Activated T-cell treated with anti-CD3 and anti-CD28 coated beads, Interleukin-2, amount 50 U/mL, for 72 hours (primary cell): ENCODE results near the gene POU4F2. TPM values are rescaled to one million over a fixed set of nuclear protein-coding genes. Genes with fewer than 3 reads are reported as not detected.
A peak's percentile ranks its signal among the peaks of the same experiment; 100 is the strongest.
"Not testable (repeated sequence)": the region's sequence is repeated elsewhere in the genome, so short reads cannot be mapped to it uniquely, and the experiment has no call there.

Experiments used
- ATAC-seq, 2 donors: fragments of 150-1000 bp; cut with Tn5 transposase; replicated peaks in 1 of 2; 2 replicates each; pipeline ENCODE4 v1.10.0; 2021; ENCODE audit warnings: moderate library complexity in 2 of 2, mild to moderate bottlenecking in 1 of 2
- DNase-seq, 2 donors: peaks; one replicate each; pipeline ENCODE4 v3.0.0; 2021 to 2022; ENCODE audit warnings: mixed read lengths in 1 of 2
- H3K27ac Mint-ChIP-seq: one replicate; pipeline ENCODE4 v1.8.0; 2022; ENCODE audit warnings: mild to moderate bottlenecking, moderate library complexity, mixed read lengths
- H3K27me3 Mint-ChIP-seq: one replicate; pipeline ENCODE4 v1.8.0; 2022; ENCODE audit warnings: low read depth, mixed read lengths
- H3K36me3 Mint-ChIP-seq, 2 donors: one replicate each; pipeline ENCODE4 v1.8.0; 2022; ENCODE audit warnings: mixed read lengths in 2 of 2, mild to moderate bottlenecking in 1 of 2; ENCODE audit not compliant: insufficient read depth in 2 of 2
- H3K4me1 Mint-ChIP-seq: one replicate; pipeline ENCODE4 v1.8.0; 2022; ENCODE audit warnings: low read depth, mixed read lengths
- H3K4me3 Mint-ChIP-seq, 2 donors: one replicate each; pipeline ENCODE4 v1.8.0; 2022; ENCODE audit warnings: mild to moderate bottlenecking in 2 of 2, mixed read lengths in 2 of 2, moderate library complexity in 2 of 2
- H3K9me3 Mint-ChIP-seq, 2 donors: one replicate each; pipeline ENCODE4 v1.8.0; 2022; ENCODE audit warnings: mixed read lengths in 2 of 2
- total RNA-seq, 2 donors: library from RNA; stranded (reverse); gene quantifications; one replicate each; pipeline ENCODE4 v1.2.3, GENCODE V29; 2022

POU4F2 gene
- total RNA-seq, 2 donors from 2014 or later = not detected

GRCh38 chr4:146643812-146644401 is 5.2 kb downstream of the POU4F2 start:
- Mint-ChIP-seq H3K4me3 (no peak overlapping the region), H3K27ac (no peak overlapping the region), H3K4me1 (peaks cover 24% of the 10 kb centered on the region), H3K9me3 (peaks cover 0 to 2% of the 10 kb centered on the region in 2 donors), H3K36me3 (peaks cover 2 to 5% of the 10 kb centered on the region in 2 donors), H3K27me3 (peaks cover 94% of the 10 kb centered on the region)
- ATAC-seq (no peak), DNase-seq (no peak)

GRCh38 chr4:146645921-146646320 is 7.2 kb downstream of the POU4F2 start:
- H3K4me1 Mint-ChIP-seq = peaks cover 6% of the 10 kb centered on the region
- no peak overlapping the region for H3K4me3 Mint-ChIP-seq
- H3K36me3 Mint-ChIP-seq = peaks cover 2% of the 10 kb centered on the region in 2 donors
- no peak for ATAC-seq
- peaks cover 0 to 2% of the 10 kb centered on the region in 2 donors for H3K9me3 Mint-ChIP-seq
- no peak for DNase-seq
- peaks cover 95% of the 10 kb centered on the region for H3K27me3 Mint-ChIP-seq
- H3K27ac Mint-ChIP-seq = no peak overlapping the region

DNA sequence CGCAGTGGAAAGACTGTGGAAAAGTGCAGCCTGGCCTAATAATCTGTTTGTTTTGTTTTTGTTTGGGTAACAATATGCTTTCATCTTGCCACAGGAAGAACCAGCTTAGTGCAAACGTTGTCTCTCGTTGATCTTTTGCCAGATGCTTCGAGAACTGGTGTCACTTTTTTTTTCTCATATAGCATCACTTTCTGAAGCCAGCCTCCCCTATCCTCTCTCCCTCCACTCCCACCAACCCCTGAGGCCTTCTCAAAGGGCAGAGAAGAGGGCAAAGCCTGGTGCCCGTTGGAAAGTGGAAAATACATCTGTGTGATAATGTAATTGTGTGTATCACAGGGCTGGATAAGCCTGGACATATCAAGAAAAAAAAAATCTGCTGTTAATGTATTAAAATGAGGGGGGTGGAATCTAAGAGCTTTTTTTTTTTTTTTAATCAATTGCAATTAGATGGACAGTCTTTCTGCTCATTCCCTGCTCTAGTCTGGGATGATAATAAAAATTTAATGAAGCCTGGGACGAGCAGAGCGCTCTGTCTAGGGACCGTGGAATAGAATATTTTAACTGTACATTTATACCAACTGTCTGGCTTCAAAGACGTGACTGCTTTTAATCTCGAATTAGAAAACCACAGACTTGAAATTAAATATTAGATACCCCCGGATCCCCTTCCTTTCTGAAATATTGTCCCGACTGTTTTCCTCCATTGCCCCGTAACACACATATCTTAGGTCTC is 8.1 kb downstream of the POU4F2 start:
- Mint-ChIP-seq H3K27me3 (peaks cover 95% of the 10 kb centered on the region), H3K9me3 (peaks cover 0 to 2% of the 10 kb centered on the region in 2 donors), H3K4me3 (no peak overlapping the region), H3K4me1 (peaks cover 6% of the 10 kb centered on the region), H3K27ac (no peak overlapping the region), H3K36me3 (peaks cover 2% of the 10 kb centered on the region in 2 donors)
- no peak for DNase-seq
- no peak for ATAC-seq

DNA sequence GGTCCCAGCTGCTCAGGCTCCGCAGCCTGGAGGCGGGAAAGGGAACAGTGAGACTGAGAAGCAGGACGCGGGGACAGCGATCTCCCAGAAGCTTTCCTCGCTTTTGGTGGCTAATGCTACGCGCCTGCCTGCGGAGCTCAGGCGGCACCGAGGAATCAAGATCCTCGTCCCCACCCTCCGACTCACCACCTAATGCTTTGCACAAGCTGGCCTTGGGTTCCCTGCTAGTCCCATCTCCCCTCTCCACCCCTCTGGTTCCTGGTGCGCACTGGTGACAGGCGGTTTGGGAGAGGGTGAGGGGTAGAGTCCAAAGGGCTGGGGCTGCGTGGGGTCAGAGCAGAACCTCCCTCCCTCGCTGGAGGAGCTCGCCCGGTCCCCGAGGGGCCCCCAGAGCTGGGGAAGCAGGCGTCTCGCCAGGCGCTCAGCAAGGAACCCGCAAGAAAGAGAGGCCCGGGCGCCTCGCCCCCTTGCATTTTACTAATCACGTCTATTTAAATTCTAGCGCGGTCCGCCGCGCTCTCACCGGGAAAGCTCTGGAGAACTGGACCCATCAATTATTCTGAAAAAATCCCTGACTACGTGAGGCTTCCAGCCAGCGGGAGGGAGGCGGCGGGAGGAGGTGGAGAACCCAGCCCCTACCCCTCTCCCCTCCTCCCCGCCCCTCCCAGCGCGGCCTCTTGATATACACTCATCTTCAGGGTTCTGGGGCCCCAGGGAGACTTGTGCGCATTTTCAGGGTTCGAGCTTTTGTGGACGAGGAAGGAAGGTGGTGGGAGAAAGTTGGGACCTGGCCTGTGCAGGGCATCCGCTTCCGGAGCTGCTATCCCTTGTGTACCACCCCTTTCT is 9.1 kb downstream of the POU4F2 start:
- H3K36me3 Mint-ChIP-seq = peaks cover 2% of the 10 kb centered on the region in 2 donors
- no peak overlapping the region for H3K4me3 Mint-ChIP-seq
- DNase-seq = no peak
- H3K27me3 Mint-ChIP-seq = peaks cover 95% of the 10 kb centered on the region
- H3K4me1 Mint-ChIP-seq = peaks cover 11% of the 10 kb centered on the region
- ATAC-seq = no peak
- peaks cover 0 to 2% of the 10 kb centered on the region in 2 donors for H3K9me3 Mint-ChIP-seq
- H3K27ac Mint-ChIP-seq = no peak overlapping the region

DNA sequence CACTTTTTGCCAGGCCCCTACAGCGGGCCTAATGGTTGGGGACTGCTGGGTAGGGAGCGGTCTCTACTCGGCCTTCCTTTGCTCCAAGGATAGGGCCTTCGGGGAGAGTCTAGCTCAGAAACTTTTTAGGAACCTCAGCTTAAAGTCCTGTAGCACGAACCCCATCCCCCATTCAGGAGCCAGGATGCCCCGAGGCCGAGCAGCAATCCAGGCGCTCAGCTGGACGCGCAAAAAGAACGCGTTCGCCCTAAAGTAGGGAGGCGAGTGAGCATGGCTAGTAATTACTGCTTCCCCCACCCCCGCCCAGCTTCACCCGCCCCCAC is 9.7 kb downstream of the POU4F2 start:
- ATAC-seq (no peak), DNase-seq (no peak)
- Mint-ChIP-seq H3K27ac (no peak overlapping the region), H3K4me1 (peaks cover 11% of the 10 kb centered on the region), H3K27me3 (peaks cover 95% of the 10 kb centered on the region), H3K36me3 (peaks cover 0 to 2% of the 10 kb centered on the region in 2 donors), H3K9me3 (no peaks in the 10 kb centered on the region), H3K4me3 (no peak overlapping the region)

DNA sequence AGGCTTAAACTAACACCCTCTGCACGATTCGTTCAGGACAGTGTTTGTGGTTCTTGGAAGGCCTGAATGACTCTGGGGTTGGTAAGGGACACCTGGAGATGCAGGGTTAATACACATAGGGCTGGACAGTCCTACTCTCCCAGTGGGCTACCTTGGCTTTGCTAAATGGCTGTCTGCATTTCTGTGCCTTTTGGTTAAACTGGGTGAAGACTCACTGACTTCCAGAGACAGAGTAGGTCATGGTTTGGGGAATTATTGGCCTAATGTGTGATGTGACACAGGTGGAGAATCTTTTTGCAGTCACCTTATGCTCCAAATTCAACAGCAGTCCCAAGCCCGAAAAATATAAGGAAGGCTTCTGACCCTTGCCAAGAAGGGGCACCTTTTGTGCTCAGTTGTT is 10.5 kb downstream of the POU4F2 start:
- Mint-ChIP-seq H3K36me3 (peaks cover 0 to 2% of the 10 kb centered on the region in 2 donors), H3K27me3 (peaks cover 95% of the 10 kb centered on the region), H3K4me3 (no peak overlapping the region), H3K4me1 (peaks cover 12% of the 10 kb centered on the region), H3K27ac (no peak overlapping the region), H3K9me3 (no peaks in the 10 kb centered on the region)
- ATAC-seq (no peak), DNase-seq (no peak)

DNA sequence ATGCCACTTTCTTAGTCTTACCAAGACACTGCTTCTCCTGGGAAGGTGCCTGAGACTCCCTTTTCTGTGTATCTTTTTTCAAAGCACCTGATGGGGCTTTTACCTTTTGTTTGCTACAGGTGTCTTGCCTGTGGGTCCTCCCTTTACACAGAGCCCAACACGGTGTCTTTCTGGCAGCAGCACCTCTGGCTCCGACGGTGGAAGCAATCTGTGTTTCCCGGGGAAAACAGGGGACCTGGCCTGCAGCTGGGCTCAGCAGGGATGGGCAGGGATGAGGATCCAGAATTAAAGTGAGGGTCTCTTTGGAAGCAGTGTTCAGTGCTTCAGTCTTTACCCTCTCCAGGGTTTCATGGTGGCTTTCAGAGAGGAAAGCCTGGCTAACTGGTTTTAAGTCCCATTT is 11.3 kb downstream of the POU4F2 start:
- Mint-ChIP-seq H3K4me1 (peaks cover 18% of the 10 kb centered on the region), H3K27me3 (peaks cover 94% of the 10 kb centered on the region), H3K27ac (no peak overlapping the region), H3K36me3 (peaks cover 2% of the 10 kb centered on the region in 2 donors), H3K9me3 (no peaks in the 10 kb centered on the region), H3K4me3 (no peak overlapping the region)
- DNase-seq (no peak), ATAC-seq (no peak)

- ATAC-seq (peak; percentile 25 to 41), DNase-seq (peak in 1 of 2 donors; percentile 15)
- H3K9me3 Mint-ChIP-seq = no peaks in the 10 kb centered on the region
- H3K27ac Mint-ChIP-seq = no peak overlapping the region
- H3K27me3 Mint-ChIP-seq = peaks cover 84% of the 10 kb centered on the region
- peaks cover 12% of the 10 kb centered on the region for H3K4me1 Mint-ChIP-seq
- H3K36me3 Mint-ChIP-seq = peaks cover 0 to 2% of the 10 kb centered on the region in 2 donors
- peak overlapping the region; percentile 80 to 94 for H3K4me3 Mint-ChIP-seq
These were observed 16.2 kb downstream of the POU4F2 start for GRCh38 chr4:146654687-146655520.

GRCh38 chr4:146655521-146655856 is 16.8 kb downstream of the POU4F2 start:
- Mint-ChIP-seq H3K27ac (no peak overlapping the region), H3K27me3 (peaks cover 84% of the 10 kb centered on the region), H3K4me3 (peak overlapping the region; percentile 58 to 77), H3K9me3 (no peaks in the 10 kb centered on the region), H3K36me3 (peaks cover 0 to 2% of the 10 kb centered on the region in 2 donors), H3K4me1 (peaks cover 12% of the 10 kb centered on the region)
- DNase-seq = no peak
- no peak for ATAC-seq

DNA sequence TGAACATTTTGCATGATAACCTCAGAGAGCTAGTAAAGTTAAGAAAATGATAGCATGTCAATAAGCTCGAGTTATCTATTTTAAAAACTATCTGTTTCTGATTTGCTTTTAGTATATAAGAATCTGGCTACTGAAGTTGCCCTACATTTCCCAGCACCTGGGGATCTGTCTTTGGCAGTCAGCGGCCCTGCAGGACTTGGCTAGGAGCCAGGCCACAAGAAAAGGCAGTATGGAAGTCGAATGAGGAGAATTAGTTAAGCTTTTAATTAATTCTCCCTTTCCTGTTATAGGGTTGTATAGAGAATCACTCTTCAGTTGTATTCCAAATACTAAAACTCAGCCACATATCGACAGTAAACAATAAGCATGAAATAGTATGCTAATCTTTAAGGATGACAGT is 22.7 kb downstream of the POU4F2 start:
- H3K4me1 Mint-ChIP-seq = no peaks in the 10 kb centered on the region
- DNase-seq (no peak), ATAC-seq (no peak)
- peaks cover 4% of the 10 kb centered on the region in 2 donors for H3K36me3 Mint-ChIP-seq
- peaks cover 29% of the 10 kb centered on the region for H3K27me3 Mint-ChIP-seq
- no peak overlapping the region for H3K4me3 Mint-ChIP-seq
- no peak overlapping the region for H3K27ac Mint-ChIP-seq
- H3K9me3 Mint-ChIP-seq = peaks cover 5 to 6% of the 10 kb centered on the region in 2 donors

- H3K27ac Mint-ChIP-seq, ATAC-seq, H3K4me1 Mint-ChIP-seq, H3K36me3 Mint-ChIP-seq, DNase-seq, H3K9me3 Mint-ChIP-seq, H3K4me3 Mint-ChIP-seq, H3K27me3 Mint-ChIP-seq: not testable (repeated sequence)
These were observed 25.2 kb downstream of the POU4F2 start for GRCh38 chr4:146663968-146664311.

- H3K27ac Mint-ChIP-seq = no peak overlapping the region
- H3K9me3 Mint-ChIP-seq = peaks cover 0 to 5% of the 10 kb centered on the region in 2 donors
- no peaks in the 10 kb centered on the region for H3K4me1 Mint-ChIP-seq
- ATAC-seq (no peak), DNase-seq (no peak)
- H3K27me3 Mint-ChIP-seq = no peaks in the 10 kb centered on the region
- H3K4me3 Mint-ChIP-seq = no peak overlapping the region
- H3K36me3 Mint-ChIP-seq = no peaks in the 10 kb centered on the region
These were observed 36.3 kb downstream of the POU4F2 start for GRCh38 chr4:146674829-146675570.
